ENCODE data around the gene DDX39B.

- TF ChIP-seq MAFK (IDR thresholded peaks at IDR 0.05; ENCODE audit: low read depth, low read length), result no peak
- TF ChIP-seq, protein P1, sequence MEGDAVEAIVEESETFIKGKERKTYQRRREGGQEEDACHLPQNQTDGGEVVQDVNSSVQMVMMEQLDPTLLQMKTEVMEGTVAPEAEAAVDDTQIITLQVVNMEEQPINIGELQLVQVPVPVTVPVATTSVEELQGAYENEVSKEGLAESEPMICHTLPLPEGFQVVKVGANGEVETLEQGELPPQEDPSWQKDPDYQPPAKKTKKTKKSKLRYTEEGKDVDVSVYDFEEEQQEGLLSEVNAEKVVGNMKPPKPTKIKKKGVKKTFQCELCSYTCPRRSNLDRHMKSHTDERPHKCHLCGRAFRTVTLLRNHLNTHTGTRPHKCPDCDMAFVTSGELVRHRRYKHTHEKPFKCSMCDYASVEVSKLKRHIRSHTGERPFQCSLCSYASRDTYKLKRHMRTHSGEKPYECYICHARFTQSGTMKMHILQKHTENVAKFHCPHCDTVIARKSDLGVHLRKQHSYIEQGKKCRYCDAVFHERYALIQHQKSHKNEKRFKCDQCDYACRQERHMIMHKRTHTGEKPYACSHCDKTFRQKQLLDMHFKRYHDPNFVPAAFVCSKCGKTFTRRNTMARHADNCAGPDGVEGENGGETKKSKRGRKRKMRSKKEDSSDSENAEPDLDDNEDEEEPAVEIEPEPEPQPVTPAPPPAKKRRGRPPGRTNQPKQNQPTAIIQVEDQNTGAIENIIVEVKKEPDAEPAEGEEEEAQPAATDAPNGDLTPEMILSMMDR (IDR thresholded peaks at IDR 0.05; ENCODE audit: control extremely low read depth in 1 of 3, insufficient read depth in 1 of 3, low read depth in 1 of 3, low read length in 3 of 3), result no peak
- TF ChIP-seq SRF (IDR thresholded peaks at IDR 0.05; ENCODE audit: low read depth, low read length), result no peak
- TF ChIP-seq ATF2 (IDR thresholded peaks at IDR 0.05; ENCODE audit: low read length), result no peak
- TF ChIP-seq POLR2A (IDR thresholded peaks at IDR 0.05; ENCODE audit: control extremely low read depth in 1 of 2, low read depth in 2 of 2, low read length in 2 of 2), result no peak
- no peak for TF ChIP-seq TEAD4 (IDR thresholded peaks at IDR 0.05; ENCODE audit: low read depth, low read length)
- TF ChIP-seq TAF1 (IDR thresholded peaks at IDR 0.05; ENCODE audit: low read depth, low read length), result no peak
- TF ChIP-seq EZH2 (IDR thresholded peaks at IDR 0.05; ENCODE audit: low read depth, low read length, severe bottlenecking), result no peak
- TF ChIP-seq SIN3A (conservative IDR thresholded peaks at IDR 0.05 in 1 of 2, IDR thresholded peaks at IDR 0.05 in 1 of 2; ENCODE audit: low read depth in 1 of 2, low read length in 2 of 2), result no peak
- TF ChIP-seq TAF7 (optimal IDR thresholded peaks at IDR 0.05; ENCODE audit: borderline replicate concordance, low read depth, low read length), result no peak
- no peak for TF ChIP-seq RXRA (IDR thresholded peaks at IDR 0.05; ENCODE audit: insufficient read depth, low read depth, low read length)
Measured at GRCh38 chr6:31576897-31577578, 35.2 kb upstream of the DDX39B start.

Data from H1 (cell line).